ENCODE data around the gene KRTAP4-16. TPM values are rescaled to one million over a fixed set of nuclear protein-coding genes. Genes with fewer than 3 reads are reported as not detected.
"Not testable (repeated sequence)": the region's sequence is repeated elsewhere in the genome, so short reads cannot be mapped to it uniquely, and the experiment has no call there.

KRTAP4-16 gene
- total RNA-seq, 1 experiment from 2014 or later: not detected

DNA sequence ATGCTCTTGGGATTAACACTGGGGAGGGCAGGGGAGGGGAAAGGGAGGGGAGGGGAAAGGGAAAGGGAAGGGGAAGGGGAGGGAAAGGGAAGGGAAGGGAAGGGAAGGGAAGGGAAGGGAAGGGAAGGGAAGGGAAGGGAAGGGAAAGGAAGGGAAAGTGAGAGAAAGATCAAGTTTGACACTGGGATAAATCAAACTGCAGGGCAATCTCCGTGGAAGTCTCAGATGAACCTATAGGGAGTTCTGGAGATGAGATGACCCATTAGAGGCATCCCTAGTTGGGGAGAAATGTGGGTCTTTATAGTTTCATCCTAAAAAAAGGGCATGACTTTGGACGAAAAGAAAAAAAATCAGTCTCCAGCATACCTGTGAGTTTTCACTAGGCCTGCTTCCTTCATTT, 19.7 kb upstream of the KRTAP4-16 start:
- DNase-seq (ENCODE audit: low spot score): no peak
- in situ Hi-C loops (cut with HindIII; ENCODE audit: low sequenced_read_pairs): no loop called here

- in situ Hi-C loops (cut with HindIII; ENCODE audit: low sequenced_read_pairs); DNase-seq (ENCODE audit: low spot score): not testable (repeated sequence)
Observed at GRCh38 chr17:41119696-41120690, 18.0 kb upstream of the KRTAP4-16 start.

GRCh38 chr17:41118721-41119120, 16.7 kb upstream of the KRTAP4-16 start:
- no peak for DNase-seq (ENCODE audit: low spot score)
- in situ Hi-C loops (cut with HindIII; ENCODE audit: low sequenced_read_pairs): no loop called here

DNA sequence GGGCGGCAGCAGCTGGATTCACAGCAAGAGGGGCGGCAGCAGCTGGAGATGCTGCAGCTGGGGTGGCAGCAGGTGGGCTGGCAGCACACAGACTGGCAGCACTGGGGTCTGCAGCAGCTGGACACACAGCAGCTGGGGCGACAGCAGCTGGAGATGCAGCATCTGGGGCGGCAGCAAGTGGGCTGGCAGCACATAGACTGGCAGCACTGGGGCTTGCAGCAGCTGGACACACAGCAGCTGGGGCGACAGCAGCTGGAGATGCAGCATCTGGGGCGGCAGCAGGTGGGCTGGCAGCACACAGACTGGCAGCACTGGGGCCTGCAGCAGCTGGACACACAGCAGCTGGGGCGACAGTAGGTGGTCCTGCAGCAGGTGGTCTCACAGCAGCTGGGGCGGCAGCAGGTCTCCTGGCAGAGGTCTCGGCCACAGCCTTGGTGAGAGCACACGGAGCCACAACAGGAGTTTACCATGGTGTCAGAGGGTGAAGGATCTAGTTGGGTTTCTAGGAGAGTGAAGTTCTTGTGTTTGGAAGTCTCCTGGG, 15.9 kb upstream of the KRTAP4-16 start, which contains the start of gene KRTAP4-11:
TSS of gene KRTAP4-11 (minus strand) at position 528 of the 541 bp plus-strand sequence. CDS start at position 470, 58 bp downstream.
- in situ Hi-C loops (cut with HindIII; ENCODE audit: low sequenced_read_pairs); DNase-seq (ENCODE audit: low spot score): not testable (repeated sequence)

- in situ Hi-C loops (cut with HindIII; ENCODE audit: low sequenced_read_pairs): no loop called here
Observed at GRCh38 chr17:41116297-41116696, 14.3 kb upstream of the KRTAP4-16 start.

DNA sequence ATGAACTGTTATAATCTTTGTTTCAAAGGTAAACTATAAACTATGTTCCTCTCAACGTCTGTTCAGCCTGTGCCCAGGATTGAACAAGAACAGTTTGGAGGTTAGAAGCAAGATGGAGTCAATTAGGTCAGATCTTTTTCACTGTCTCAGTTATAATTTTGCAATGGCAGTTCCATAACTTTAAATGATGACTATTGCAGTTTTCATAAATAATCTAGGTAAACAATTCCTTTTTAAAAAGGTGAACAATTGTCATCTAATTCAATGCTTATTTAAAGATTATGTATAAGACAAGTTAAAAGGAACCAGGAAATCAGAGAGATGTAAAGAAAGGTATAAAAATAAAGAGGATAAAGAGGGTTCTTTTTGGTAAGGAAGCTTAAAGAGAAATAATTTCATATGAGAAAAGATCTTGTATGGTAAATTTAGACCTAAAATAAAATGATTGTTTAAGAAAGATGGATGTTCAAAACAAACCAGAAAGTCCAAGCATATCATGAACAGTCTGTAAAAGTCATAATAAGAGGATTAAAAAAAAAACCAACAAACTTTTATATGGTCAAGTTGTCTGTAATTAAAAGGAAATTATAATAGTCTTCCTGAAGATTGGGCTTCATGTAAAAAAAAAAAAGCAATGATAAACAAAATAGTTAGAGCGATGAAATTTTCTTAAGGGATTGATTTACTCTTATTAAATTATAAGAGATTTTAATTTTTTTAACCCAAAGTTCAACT, 9.3 kb upstream of the KRTAP4-16 start:
- in situ Hi-C loops (cut with HindIII; ENCODE audit: low sequenced_read_pairs): no loop called here
- DNase-seq (ENCODE audit: low spot score): no peak

More at GRCh38 chr17:41116297-41116696, 14.3 kb upstream of the KRTAP4-16 start:
- no peak for DNase-seq (ENCODE audit: low spot score)

DNA sequence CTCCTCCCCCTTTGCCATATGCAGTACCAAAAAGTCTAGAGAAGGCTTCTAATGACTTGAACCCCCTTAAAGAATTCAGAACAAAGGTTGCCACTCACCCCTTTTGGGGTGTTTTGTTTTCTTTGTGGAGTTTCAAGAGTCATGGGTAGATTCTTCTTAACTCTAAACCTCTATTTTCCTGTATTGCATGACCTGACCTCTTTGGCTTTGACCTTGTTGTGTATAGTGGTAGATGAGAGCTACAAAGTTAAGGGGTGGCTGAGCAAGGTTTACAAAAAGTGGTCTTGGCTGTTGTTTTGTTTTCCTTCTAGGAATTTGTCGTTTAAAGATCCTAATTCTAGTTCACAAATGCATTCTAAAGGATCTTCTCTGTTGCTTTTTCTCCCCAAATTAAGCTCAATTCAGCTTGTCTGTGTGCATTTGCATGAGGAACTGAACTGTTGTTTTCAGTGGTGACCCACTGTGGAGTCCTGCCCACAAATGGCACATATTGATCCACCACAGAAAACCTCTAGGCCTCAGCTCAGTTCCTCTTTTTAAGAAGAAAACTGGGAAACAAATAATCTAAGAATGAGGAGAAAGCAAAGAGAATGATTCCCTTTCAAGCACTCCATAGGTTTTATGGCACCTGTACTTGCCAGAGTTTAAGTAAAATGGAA, 6.8 kb upstream of the KRTAP4-16 start:
- DNase-seq (ENCODE audit: low spot score); in situ Hi-C loops (cut with HindIII; ENCODE audit: low sequenced_read_pairs): not testable (repeated sequence)

DNA sequence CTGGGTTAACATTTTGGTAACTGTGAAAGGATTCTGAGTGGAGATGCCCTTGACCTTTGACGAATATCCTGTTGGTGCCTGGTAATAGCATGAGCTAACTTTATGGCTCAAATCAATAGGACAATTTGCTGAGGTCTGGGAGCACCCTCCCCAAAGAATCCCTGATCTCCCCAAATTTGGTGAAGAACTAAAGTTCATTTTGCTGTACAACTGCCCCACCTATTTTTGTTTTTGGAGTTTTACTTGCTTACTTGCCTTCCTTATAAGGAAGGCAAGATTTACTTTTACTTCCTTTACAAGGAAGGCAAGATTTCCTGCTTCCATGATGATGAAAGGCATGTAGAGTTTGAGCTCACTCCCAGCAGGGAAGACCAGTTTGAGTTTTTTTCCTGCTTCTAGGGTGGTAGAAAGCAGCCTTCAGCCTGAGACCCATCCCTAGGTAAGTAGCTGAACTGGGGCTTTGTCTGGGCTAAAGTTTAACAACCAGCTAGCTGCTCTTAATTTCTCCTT, 6.0 kb upstream of the KRTAP4-16 start:
- in situ Hi-C loops (cut with HindIII; ENCODE audit: low sequenced_read_pairs): no loop called here
- no peak for DNase-seq (ENCODE audit: low spot score)

DNA sequence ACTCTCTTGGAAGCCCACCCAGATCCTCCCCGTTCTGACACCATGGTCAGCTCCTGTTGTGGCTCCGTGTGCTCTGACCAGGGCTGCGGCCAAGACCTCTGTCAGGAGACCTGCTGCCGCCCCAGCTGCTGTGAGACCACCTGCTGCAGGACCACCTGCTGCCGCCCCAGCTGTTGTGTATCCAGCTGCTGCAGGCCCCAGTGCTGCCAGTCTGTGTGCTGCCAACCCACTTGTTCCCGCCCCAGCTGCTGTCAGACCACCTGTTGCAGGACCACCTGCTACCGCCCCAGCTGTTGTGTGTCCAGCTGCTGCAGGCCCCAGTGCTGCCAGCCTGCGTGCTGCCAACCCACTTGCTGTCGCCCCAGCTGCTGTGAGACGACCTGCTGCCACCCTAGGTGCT, 3.3 kb upstream of the KRTAP4-16 start, which contains the start of gene KRTAP4-9:
TSS of gene KRTAP4-9 (plus strand) at position 43 of the 400 bp plus-strand sequence. CDS start at position 43, 0 bp downstream.
- DNase-seq (ENCODE audit: low spot score); in situ Hi-C loops (cut with HindIII; ENCODE audit: low sequenced_read_pairs): not testable (repeated sequence)

DNA sequence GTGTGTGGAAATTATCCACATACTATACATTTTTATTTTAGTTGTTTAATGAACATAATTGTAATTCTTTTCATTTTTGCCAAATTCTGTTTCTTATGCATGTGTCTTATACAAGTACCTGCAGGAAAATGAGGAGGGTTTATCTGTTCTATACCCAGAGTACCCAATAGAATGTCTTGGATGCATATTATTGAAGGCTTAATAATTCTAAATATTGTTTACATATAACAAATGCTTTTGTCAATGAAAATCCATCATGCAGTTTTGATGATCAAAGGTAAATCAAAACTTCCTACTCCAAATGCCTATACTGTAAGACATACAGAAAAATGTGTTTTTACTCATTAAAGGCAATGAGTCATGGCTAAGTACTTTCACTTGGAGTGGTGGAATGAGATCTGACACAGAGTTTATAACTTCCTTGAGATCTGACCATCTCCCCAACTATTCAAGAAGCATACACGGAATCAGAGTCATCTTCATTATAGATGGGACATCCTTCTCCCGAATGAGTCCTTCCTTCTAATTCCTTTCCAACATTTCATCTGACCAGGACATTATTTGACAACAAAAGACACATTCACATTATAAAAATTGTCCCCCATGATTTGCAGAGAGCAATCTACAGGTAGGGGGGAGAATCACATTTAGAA, 2.5 kb upstream of the KRTAP4-16 start:
- in situ Hi-C loops (cut with HindIII; ENCODE audit: low sequenced_read_pairs); DNase-seq (ENCODE audit: low spot score): not testable (repeated sequence)

GRCh38 chr17:41103896-41104295, 1.9 kb upstream of the KRTAP4-16 start:
- no peak for DNase-seq (ENCODE audit: low spot score)
- in situ Hi-C loops (cut with HindIII; ENCODE audit: low sequenced_read_pairs): no loop called here

DNA sequence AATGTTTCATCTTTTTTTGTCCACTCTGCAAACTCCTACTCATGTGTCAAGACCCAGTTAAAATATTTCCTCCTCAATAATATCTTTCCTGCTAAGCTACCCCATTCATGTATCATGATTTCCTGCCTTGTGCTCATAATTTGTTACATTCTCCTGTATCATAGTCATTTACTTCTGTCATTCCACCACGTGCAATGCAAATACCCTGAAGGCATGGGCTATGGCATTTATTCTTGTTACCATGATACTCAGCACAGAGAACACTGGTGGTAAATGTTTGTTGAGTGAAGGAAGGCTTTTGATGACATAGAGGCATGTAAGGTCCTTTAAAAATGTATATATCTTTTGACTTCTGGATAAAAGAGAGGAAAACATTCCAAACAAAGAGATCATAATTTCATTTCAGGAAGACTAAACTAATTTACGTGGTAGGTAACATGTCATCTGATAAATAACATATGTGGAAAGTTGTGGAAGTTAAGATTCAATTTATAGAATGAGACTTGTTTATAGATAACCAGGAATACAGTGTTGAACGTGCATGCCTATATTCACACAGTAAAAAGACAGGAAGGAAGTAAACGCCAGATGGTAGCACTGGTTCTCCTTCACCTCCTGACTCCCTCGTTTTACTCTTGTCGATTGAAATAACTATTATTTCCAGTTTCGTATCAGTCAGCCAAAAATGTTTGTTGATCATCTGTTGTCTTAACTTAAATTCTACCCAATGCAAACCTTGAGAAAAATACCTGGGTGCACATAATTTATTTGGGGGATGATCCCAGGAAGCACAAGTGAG, 2.1 kb downstream of the KRTAP4-16 start:
- DNase-seq (ENCODE audit: low spot score); in situ Hi-C loops (cut with HindIII; ENCODE audit: low sequenced_read_pairs): not testable (repeated sequence)

- in situ Hi-C loops (cut with HindIII; ENCODE audit: low sequenced_read_pairs): no loop called here
Observed at GRCh38 chr17:41098481-41098880, 3.5 kb downstream of the KRTAP4-16 start.

DNA sequence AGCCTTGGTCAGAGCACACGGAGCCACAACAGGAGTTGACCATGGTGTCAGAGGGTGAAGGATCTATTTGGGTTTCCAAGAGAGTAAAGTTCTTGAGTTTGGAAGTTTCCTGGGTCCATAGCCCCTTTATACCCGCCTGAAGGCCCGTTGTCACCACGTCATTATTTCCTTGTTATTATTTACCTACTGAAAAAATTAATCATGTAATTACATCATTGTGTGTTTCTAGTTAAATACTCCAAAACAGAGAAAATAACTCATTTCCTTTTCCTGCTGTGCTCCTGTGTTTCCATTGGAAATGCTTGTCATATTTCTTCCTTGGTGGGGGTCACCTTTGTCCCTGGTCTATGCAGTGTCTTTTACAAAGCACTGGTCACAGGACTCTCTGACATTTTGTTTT, 4.0 kb downstream of the KRTAP4-16 start, which contains the start of gene KRTAP4-8:
TSS of gene KRTAP4-8 (minus strand) at position 101 of the 400 bp plus-strand sequence. CDS start at position 43, 58 bp downstream.
- no peak for DNase-seq (ENCODE audit: low spot score)
- in situ Hi-C loops (cut with HindIII; ENCODE audit: low sequenced_read_pairs): no loop called here

More at GRCh38 chr17:41098481-41098880, 3.5 kb downstream of the KRTAP4-16 start:
- no peak for DNase-seq (ENCODE audit: low spot score)

GRCh38 chr17:41096055-41096454, 6.0 kb downstream of the KRTAP4-16 start:
- no peak for DNase-seq (ENCODE audit: low spot score)
- in situ Hi-C loops (cut with HindIII; ENCODE audit: low sequenced_read_pairs): no loop called here

- DNase-seq (ENCODE audit: low spot score); in situ Hi-C loops (cut with HindIII; ENCODE audit: low sequenced_read_pairs): not testable (repeated sequence)
Observed at GRCh38 chr17:41088760-41089352, 13.2 kb downstream of the KRTAP4-16 start.

Data from G401 (cell line).